GM12878 (cell line): ENCODE measurements around the gene COA1. TPM values are rescaled to one million over a fixed set of nuclear protein-coding genes. Genes with fewer than 3 reads are reported as not detected.
A peak's percentile ranks its signal among the peaks of the same experiment; 100 is the strongest.

Experiments used
- ATAC-seq: fragments of 200-7000 bp; cut with Tn5 transposase; 3 replicates; pipeline ENCODE4 v1.9.1; 2020; ENCODE audit warnings: mild to moderate bottlenecking, moderate library complexity
- BruUV-seq: library from RNA; stranded (reverse); fragments of 400-500 nt; replicated peaks from 2 replicates; lab custom pipeline; 2021; lab: Mats Ljungman, UMichigan
- CTCF ChIA-PET: fragments of 300-600 bp; sonication (Branson Sonifier 250); formaldehyde crosslinking; extraction: SDS; loops from one replicate; lab custom pipeline; 2021; ENCODE audit warnings: inconsistent platforms; lab: Yijun Ruan, JAX
- POLR2A ChIA-PET: fragments of 350-600 bp; formaldehyde crosslinking; extraction: SDS; loops from one replicate; lab custom pipeline; 2021; ENCODE audit warnings: inconsistent platforms; lab: Charles Lee
- RAD21 ChIA-PET: fragments of 300-600 bp; sonication (Branson Sonifier 250); formaldehyde crosslinking; loops from one replicate; lab custom pipeline; 2023; ENCODE audit warnings: antibody characterized with exemption; ENCODE audit not compliant: unreplicated experiment; lab: Charles Lee
- SMC1A ChIA-PET: fragments of 300-600 bp; sonication (Branson Sonifier 250); formaldehyde crosslinking; loops from one replicate; lab custom pipeline; 2023; ENCODE audit not compliant: unreplicated experiment, uncharacterized antibody; lab: Charles Lee
- DNase-seq: peaks from one replicate; pipeline ENCODE4 v3.0.0-alpha.2; 2011; ENCODE audit warnings: low read depth, low spot score
- FAIRE-seq: peaks from 3 replicates; lab custom pipeline; 2011; peaks lifted over from hg19 to GRCh38; lab: Jason Lieb, UNC
- H2AFZ ChIP-seq: 2 replicates; pipeline ENCODE4 v1.6.0; 2011; ENCODE audit warnings: low read depth, low read length, control low read depth; ENCODE audit not compliant: control insufficient read depth
- H3K27ac ChIP-seq: 2 replicates; pipeline ENCODE4 v1.5.1; 2011; ENCODE audit warnings: control low read depth; ENCODE audit not compliant: control insufficient read depth, insufficient read depth
- H3K27me3 ChIP-seq, 2 experiments: replicated peaks in 1 of 2; 2 replicates each; pipeline versions ENCODE4 v1.6.0 to v1.6.1; 2011; ENCODE audit warnings: low read length in 1 of 2; ENCODE audit not compliant: control insufficient read depth in 2 of 2, insufficient read depth in 2 of 2
- H3K36me3 ChIP-seq, 2 experiments: 2 replicates each; pipeline ENCODE4 v1.5.1; 2011; ENCODE audit warnings: low read length in 1 of 2; ENCODE audit not compliant: control insufficient read depth in 2 of 2, insufficient read depth in 2 of 2
- H3K4me1 ChIP-seq: 2 replicates; pipeline ENCODE4 v1.6.1; 2011; ENCODE audit warnings: mild to moderate bottlenecking, low read length, moderate library complexity, mixed read lengths; ENCODE audit not compliant: control insufficient read depth, insufficient read depth
- H3K4me2 ChIP-seq: 2 replicates; pipeline ENCODE4 v1.6.0; 2011; ENCODE audit warnings: control low read depth; ENCODE audit not compliant: control insufficient read depth, insufficient read depth
- H3K4me3 ChIP-seq: fragments of 200-600 bp; sonication (generic); 2 replicates; pipeline ENCODE4 v1.5.1; 2016
- H3K79me2 ChIP-seq: 2 replicates; pipeline ENCODE4 v1.6.0; 2011; ENCODE audit warnings: low read length; ENCODE audit not compliant: control insufficient read depth, insufficient read depth
- H3K9ac ChIP-seq: 2 replicates; pipeline ENCODE4 v1.8.0; 2011; ENCODE audit warnings: low read length, control low read depth, mixed read lengths; ENCODE audit not compliant: control insufficient read depth, insufficient read depth
- H3K9me3 ChIP-seq: replicated peaks from 3 replicates; pipeline ENCODE4 v1.5.1; 2011; ENCODE audit warnings: mild to moderate bottlenecking, low read length; ENCODE audit not compliant: control insufficient read depth, insufficient read depth
- H4K20me1 ChIP-seq: 2 replicates; pipeline ENCODE4 v1.6.0; 2011; ENCODE audit not compliant: control insufficient read depth, insufficient read depth
- CHD2 ChIP-seq: IDR thresholded peaks from 2 replicates; pipeline ENCODE4 v1.6.1; 2011; ENCODE audit warnings: low read depth, low read length, improper control_type of control experiment, borderline replicate concordance
- MEF2A ChIP-seq: IDR thresholded peaks from 2 replicates; pipeline ENCODE4 v1.6.1; 2011; ENCODE audit warnings: low read depth, mild to moderate bottlenecking, low read length, moderate library complexity; ENCODE audit not compliant: insufficient read depth
- PBX3 ChIP-seq: IDR thresholded peaks from 2 replicates; pipeline ENCODE4 v1.6.1; 2011; ENCODE audit warnings: mild to moderate bottlenecking, low read depth, low read length, moderate library complexity; ENCODE audit not compliant: insufficient replicate concordance
- WGBS: methylation state at CpG from one replicate; pipeline ENCODE4 v1.1.6; 2016; ENCODE audit warnings: low lambda C conversion rate; ENCODE audit not compliant: insufficient replicate concordance, insufficient coverage; ENCODE audit errors: missing lambda C conversion rate; 5-methylcytosine and 5-hydroxymethylcytosine counted together
- in situ Hi-C: fragments of 300-500 bp; cut with MboI; formaldehyde crosslinking; loops from 9 replicates; pipeline ENCODE4 v1.14.3; 2018; ENCODE audit warnings: mixed read lengths
- intact Hi-C: fragments of 100-400 bp; cut with micrococcal nuclease; formaldehyde crosslinking; loops from one replicate; pipeline ENCODE4 v1.14.2; 2022; ENCODE audit not compliant: unreplicated experiment
- polyA plus RNA-seq, 11 experiments: library from polyadenylated mRNA; depleted of rRNA in 4 of 11; unstranded in 6 of 11; stranded (reverse) in 5 of 11; fragments of >200 nt; fragmentation: Nextera tagmentation in 4 of 11; fragmentation: Illumina TruSeq in 1 of 11; extraction: Ambion mirVana in 4 of 11; extraction: Trizol in 1 of 11; gene quantifications; 1 replicate in 1 of 11; 2 replicates in 10 of 11; pipeline versions ENCODE4 v1.2.1 to v1.2.3, GENCODE V29; 2011 to 2016; ENCODE audit warnings: inconsistent platforms in 2 of 11, missing spikeins in 2 of 11, low read depth in 1 of 11
- total RNA-seq, 4 experiments: library from RNA; depleted of rRNA in 3 of 4; stranded (reverse); fragments of >200 nt in 3 of 4; fragmentation: Illumina TruSeq in 1 of 4; extraction: Trizol in 1 of 4; gene quantifications; 2 replicates each; pipeline versions ENCODE4 v1.2.1 to v1.2.3, GENCODE V29; 2013 to 2021

COA1 gene
- total and polyA plus RNA-seq, 10 of the 15 experiments (the other 5 are each of a cell fraction or from before 2014, with no cell fraction given) = 83.1 to 258 (median 111) TPM

GRCh38 chr7:43729924-43730248, 563 bp upstream of the COA1 start:
- Histone ChIP-seq H3K4me1 (peaks cover 15% of the 10 kb centered on the region), H3K4me3 (peak overlapping the region; percentile 79), H3K36me3 (no peaks in the 10 kb centered on the region), H3K79me2 (peaks cover 51% of the 10 kb centered on the region), H3K27me3 (no peaks in the 10 kb centered on the region), H2AFZ (peak overlapping the region; percentile 76), H3K27ac (peak overlapping the region; percentile 74), H3K9ac (peak overlapping the region; percentile 80), H3K9me3 (peaks cover 2% of the 10 kb centered on the region; the same call in 2 of the 3 replicates), H4K20me1 (no peaks in the 10 kb centered on the region), H3K4me2 (peak overlapping the region; percentile 76)
- TF ChIP-seq MEF2A (0 out of 2 replicates have a peak, but pooled peaks have one; percentile 10), PBX3 (no peak)
- no peak for DNase-seq
- ATAC-seq = peak; percentile 40
- ChIA-PET SMC1A (interaction anchor here (0.8 to 10.6 kb wide), 20 partner anchors 9 to 485 kb away, joined by 3 to 93 read pairs (median 9); partner anchors contain the start of gene STK17A), RAD21 (interaction anchor here (0.7 to 5.2 kb wide), 19 partner anchors 8 to 318 kb away, joined by 3 to 49 read pairs (median 8); partner anchors contain the start of genes BLVRA and STK17A), CTCF (interaction anchor here (0.6 to 2.8 kb wide), 11 partner anchors 9 to 256 kb away, joined by 3 to 25 read pairs (median 5); partner anchors contain the start of genes BLVRA and STK17A), POLR2A (interaction anchor here (0.5 to 2.9 kb wide), 10 partner anchors 9 to 147 kb away, joined by 3 to 19 read pairs (median 6); partner anchors contain the start of genes BLVRA and STK17A)
- BruUV-seq = TSS peak; percentile 98
- 24% methylated on average over 4 of the region's 4 CpGs for WGBS
- intact Hi-C loops (loop anchor here (1.0 to 10.0 kb wide), 5 partner anchors 32 to 795 kb away; partner anchors contain the start of genes MRPL32 and PSMA2), in situ Hi-C loops (loop anchor here (10.0 kb wide), 1 partner anchor 795 kb away; the partner anchor contains the start of genes MRPL32 and PSMA2)
- FAIRE-seq = no peak

DNA sequence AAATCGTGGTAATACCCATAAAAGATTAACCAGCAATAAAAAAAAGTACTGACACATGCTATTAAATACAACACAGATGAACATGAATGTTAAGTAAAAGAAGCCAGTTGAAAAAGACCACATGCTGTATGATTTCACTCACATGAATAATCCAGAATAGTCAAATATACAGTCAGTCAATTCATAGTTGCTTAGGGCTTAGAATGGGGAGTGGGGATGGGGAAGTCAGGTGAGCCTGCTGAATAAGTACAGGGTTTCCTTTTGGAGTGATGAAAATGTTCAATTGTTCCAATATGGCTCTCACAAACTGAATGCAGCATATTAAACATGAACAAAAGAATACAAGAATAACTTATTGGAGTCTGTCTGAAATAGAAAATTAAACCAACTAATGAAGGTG, 1.8 kb downstream of the COA1 start:
- no peak for FAIRE-seq
- peaks cover 12% of the 10 kb centered on the region; the same call in 1 of the 2 replicates for H3K4me1 ChIP-seq
- no peaks in the 10 kb centered on the region for H4K20me1 ChIP-seq
- no peak for TF ChIP-seq CHD2
- TF ChIP-seq, all 136 proteins: peak for 0
- intact Hi-C loops (loop anchor here (5.0 to 10.0 kb wide), 3 partner anchors 35 to 793 kb away; partner anchors contain the start of genes MRPL32 and PSMA2), in situ Hi-C loops (loop anchor here (10.0 kb wide), 1 partner anchor 793 kb away; the partner anchor contains the start of genes MRPL32 and PSMA2)
- Histone ChIP-seq H3K27ac (no peak overlapping the region), H3K4me3 (peak overlapping the region; percentile 50), H3K79me2 (peaks cover 72% of the 10 kb centered on the region), H2AFZ (no peak overlapping the region), H3K9me3 (peaks cover 2% of the 10 kb centered on the region; the same call in 2 of the 3 replicates), H3K4me2 (peak overlapping the region; percentile 17), H3K9ac (no peak overlapping the region), H3K36me3 (no peaks in the 10 kb centered on the region; a peak in 1 of 4 replicates), H3K27me3 (no peaks in the 10 kb centered on the region)
- RAD21 ChIA-PET = interaction anchor here (0.6 to 5.2 kb wide), 6 partner anchors 29 to 145 kb away, joined by 3 to 47 read pairs (median 4); partner anchors contain the start of gene STK17A
- CTCF ChIA-PET = interaction anchor here (1.0 to 1.6 kb wide), 4 partner anchors 9 to 145 kb away, joined by 3 to 6 read pairs (median 4); partner anchors contain the start of gene STK17A
- SMC1A ChIA-PET = interaction anchor here (1.0 to 10.6 kb wide), 3 partner anchors 108 to 139 kb away, joined by 3 to 93 read pairs (median 23); no protein-coding TSS in a partner anchor
- BruUV-seq = no TSS peak
- 45% methylated on average over 1 of the region's 1 CpG for WGBS
- ATAC-seq (no peak), DNase-seq (no peak)
- POLR2A ChIA-PET = no interaction called here
